Measurements from ENCODE around the gene WDR5B. TPM values are rescaled to one million over a fixed set of nuclear protein-coding genes. Genes with fewer than 3 reads are reported as not detected.
A peak's percentile ranks its signal among the peaks of the same experiment; 100 is the strongest.

WDR5B gene
- total RNA-seq: 5.7 to 6.2 TPM (median 6.1 TPM) in 3 replicates

- Mint-ChIP-seq H3K27ac (peak within 1 kb of the TSS; percentile 99), H3K4me3 (peak within 1 kb of the TSS; percentile 98), H3K9me3 (no peaks in the 10 kb centered on the region), H3K27me3 (ENCODE audit: low read depth) (no peaks in the 10 kb centered on the region), H3K4me1 (peaks cover 36% of the 10 kb centered on the region), H3K36me3 (peaks cover 1% of the 10 kb centered on the region)
- peak; percentile 95 to 99 for DNase-seq (ENCODE audit: low spot score in 2 of 2, unreplicated experiment in 2 of 2)
- TF ChIP-seq CTCF (IDR thresholded peaks at IDR 0.05; ENCODE audit: unreplicated experiment): no peak
Observed at GRCh38 chr3:122415762-122416654, at the start of gene WDR5B. Gene WDR5B (minus strand): TSS chr3:122416062. CDS start chr3:122415528, 534 bp downstream.

- no peak for TF ChIP-seq CTCF (IDR thresholded peaks at IDR 0.05; ENCODE audit: unreplicated experiment)
- H3K9me3 Mint-ChIP-seq: no peaks in the 10 kb centered on the region
- H3K4me1 Mint-ChIP-seq: peaks cover 20% of the 10 kb centered on the region
- H3K27me3 Mint-ChIP-seq (ENCODE audit: low read depth): no peaks in the 10 kb centered on the region
- peaks cover 27% of the 10 kb centered on the region for H3K36me3 Mint-ChIP-seq
- DNase-seq (ENCODE audit: low spot score in 2 of 2, unreplicated experiment in 2 of 2): no peak
- H3K27ac Mint-ChIP-seq: no peak overlapping the region
- H3K4me3 Mint-ChIP-seq: no peak overlapping the region
Observed at GRCh38 chr3:122464659-122465058, 48.8 kb upstream of the WDR5B start.

- H3K27me3 Mint-ChIP-seq (ENCODE audit: low read depth): no peaks in the 10 kb centered on the region
- no peak overlapping the region for H3K27ac Mint-ChIP-seq
- H3K36me3 Mint-ChIP-seq: peaks cover 36% of the 10 kb centered on the region
- DNase-seq (ENCODE audit: low spot score in 2 of 2, unreplicated experiment in 2 of 2): no peak
- H3K9me3 Mint-ChIP-seq: no peaks in the 10 kb centered on the region
- no peaks in the 10 kb centered on the region for H3K4me1 Mint-ChIP-seq
- no peak overlapping the region for H3K4me3 Mint-ChIP-seq
- no peak for TF ChIP-seq CTCF (IDR thresholded peaks at IDR 0.05; ENCODE audit: unreplicated experiment)
Observed at GRCh38 chr3:122462406-122462805, 46.5 kb upstream of the WDR5B start.

GRCh38 chr3:122461806-122462205, 45.9 kb upstream of the WDR5B start:
- no peaks in the 10 kb centered on the region for H3K27me3 Mint-ChIP-seq (ENCODE audit: low read depth)
- H3K4me1 Mint-ChIP-seq: no peaks in the 10 kb centered on the region
- no peak overlapping the region for H3K27ac Mint-ChIP-seq
- H3K4me3 Mint-ChIP-seq: no peak overlapping the region
- no peak for DNase-seq (ENCODE audit: low spot score in 2 of 2, unreplicated experiment in 2 of 2)
- no peak for TF ChIP-seq CTCF (IDR thresholded peaks at IDR 0.05; ENCODE audit: unreplicated experiment)
- H3K36me3 Mint-ChIP-seq: peaks cover 33% of the 10 kb centered on the region
- no peaks in the 10 kb centered on the region for H3K9me3 Mint-ChIP-seq

GRCh38 chr3:122458992-122459391, 43.1 kb upstream of the WDR5B start:
- H3K27ac Mint-ChIP-seq: no peak overlapping the region
- H3K27me3 Mint-ChIP-seq (ENCODE audit: low read depth): no peaks in the 10 kb centered on the region
- H3K4me3 Mint-ChIP-seq: no peak overlapping the region
- DNase-seq (ENCODE audit: low spot score in 2 of 2, unreplicated experiment in 2 of 2): no peak
- no peaks in the 10 kb centered on the region for H3K9me3 Mint-ChIP-seq
- peaks cover 30% of the 10 kb centered on the region for H3K36me3 Mint-ChIP-seq
- no peak for TF ChIP-seq CTCF (IDR thresholded peaks at IDR 0.05; ENCODE audit: unreplicated experiment)
- no peaks in the 10 kb centered on the region for H3K4me1 Mint-ChIP-seq
